ENCODE measurements around the gene SCGB2A2.

Gene SCGB2A2

GRCh38 chr11:62306227-62306626 is 36.3 kb downstream of the SCGB2A2 start:
- DNase-seq (ENCODE audit: low read depth): no peak

- no peak for DNase-seq (ENCODE audit: low read depth)
These were observed 38.0 kb downstream of the SCGB2A2 start for GRCh38 chr11:62307950-62308349.

DNA sequence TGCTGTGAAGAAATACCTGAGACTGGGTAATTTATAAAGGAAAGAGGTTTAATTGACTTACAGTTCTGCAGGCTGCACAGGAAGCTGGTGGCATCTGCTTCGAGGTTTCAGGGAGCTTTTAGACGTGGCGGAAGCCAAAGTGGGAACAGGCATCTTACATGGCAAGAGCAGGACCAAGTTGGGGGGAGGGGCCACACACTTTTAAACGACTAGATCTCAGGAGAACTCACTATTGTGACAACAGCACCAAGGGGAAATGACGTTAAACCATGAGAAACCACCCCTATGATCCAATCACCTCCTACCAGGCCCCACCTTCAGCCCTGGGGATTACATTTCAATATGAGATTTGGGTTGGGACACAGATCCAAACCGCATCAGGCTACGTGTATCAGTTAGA is 40.0 kb downstream of the SCGB2A2 start:
- no peak for DNase-seq (ENCODE audit: low read depth)

DNA sequence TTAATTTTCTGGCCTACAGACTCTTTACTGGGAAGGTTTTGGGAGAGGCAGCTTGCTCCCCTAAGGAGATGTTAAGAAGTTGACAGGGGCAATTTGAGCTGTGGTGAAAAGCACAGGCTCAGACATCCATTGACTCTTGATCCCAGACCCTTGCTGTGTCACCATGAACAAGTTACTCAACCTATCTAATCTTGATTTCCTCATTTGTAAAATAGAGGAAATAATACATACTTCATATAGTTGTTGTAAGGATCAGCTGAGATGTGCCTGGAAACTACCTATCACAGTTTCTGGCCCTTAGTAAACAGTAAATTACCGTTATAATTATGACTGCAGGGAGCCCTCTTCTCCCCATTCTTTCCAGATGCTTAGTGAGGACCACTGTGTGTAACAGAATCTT is 45.5 kb downstream of the SCGB2A2 start:
- DNase-seq (ENCODE audit: low read depth): no peak

- no peak for DNase-seq (ENCODE audit: low read depth)
These were observed 52.6 kb downstream of the SCGB2A2 start for GRCh38 chr11:62322524-62322923.

Data from stimulated activated CD8-positive, alpha-beta memory T cell treated with anti-CD3 and anti-CD28 coated beads, Interleukin-12 subunit alpha, Interleukin-12 subunit beta, amount 100 ng/mL, for 4 hours (primary cell).